HT-29 (cell line): ENCODE data around the gene CDKN2AIP. TPM values are rescaled to one million over a fixed set of nuclear protein-coding genes. Genes with fewer than 3 reads are reported as not detected.
"Not testable (repeated sequence)": the region's sequence is repeated elsewhere in the genome, so short reads cannot be mapped to it uniquely, and the experiment has no call there.

Source experiments
- DNase-seq: peaks from one replicate; pipeline ENCODE4 v3.0.0-alpha.2; 2015; ENCODE audit warnings: low spot score
- total RNA-seq: library from RNA; depleted of rRNA; stranded (reverse); fragments of >200 nt; shearing (Covaris generic); gene quantifications from 2 replicates; pipeline ENCODE4 v1.2.3, GENCODE V29; 2014

Gene CDKN2AIP
- total RNA-seq, 1 experiment from 2014 or later = 17.8 TPM

GRCh38 chr4:183448436-183448835 is 4.0 kb downstream of the CDKN2AIP start:
- no peak for DNase-seq

GRCh38 chr4:183449193-183449882 is 4.9 kb downstream of the CDKN2AIP start:
- no peak for DNase-seq

- no peak for DNase-seq
Observed at GRCh38 chr4:183450108-183450507, 5.7 kb downstream of the CDKN2AIP start.

GRCh38 chr4:183455431-183456195 is 11.2 kb downstream of the CDKN2AIP start:
- no peak for DNase-seq

GRCh38 chr4:183458005-183458404 is 13.6 kb downstream of the CDKN2AIP start:
- no peak for DNase-seq

- DNase-seq = not testable (repeated sequence)
Observed at GRCh38 chr4:183463903-183464619, 19.6 kb downstream of the CDKN2AIP start.

- DNase-seq = not testable (repeated sequence)
Observed at GRCh38 chr4:183465879-183466278, 21.4 kb downstream of the CDKN2AIP start.

GRCh38 chr4:183467246-183467645 is 22.8 kb downstream of the CDKN2AIP start:
- DNase-seq = no peak

GRCh38 chr4:183468210-183469095 is 24.0 kb downstream of the CDKN2AIP start:
- DNase-seq = no peak

GRCh38 chr4:183469285-183469684 is 24.8 kb downstream of the CDKN2AIP start:
- DNase-seq = no peak

GRCh38 chr4:183469936-183470335 is 25.5 kb downstream of the CDKN2AIP start:
- peak; percentile 43 for DNase-seq

GRCh38 chr4:183470821-183471220 is 26.4 kb downstream of the CDKN2AIP start:
- DNase-seq = no peak

- DNase-seq = peak; percentile 80
Observed at GRCh38 chr4:183471946-183472708, 27.7 kb downstream of the CDKN2AIP start.

- DNase-seq = no peak
Observed at GRCh38 chr4:183478123-183478522, 33.7 kb downstream of the CDKN2AIP start.

- DNase-seq = no peak
Observed at GRCh38 chr4:183478926-183479325, 34.5 kb downstream of the CDKN2AIP start.

GRCh38 chr4:183482515-183483095 is 38.2 kb downstream of the CDKN2AIP start:
- DNase-seq = not testable (repeated sequence)

- no peak for DNase-seq
Observed at GRCh38 chr4:183483997-183484396, 39.6 kb downstream of the CDKN2AIP start.

- no peak for DNase-seq
Observed at GRCh38 chr4:183485411-183486160, 41.1 kb downstream of the CDKN2AIP start.

GRCh38 chr4:183492791-183493222 is 48.4 kb downstream of the CDKN2AIP start:
- DNase-seq = no peak
